Glutamatergic neuron (in vitro differentiated cells): ENCODE measurements around the gene SKP1. TPM values are rescaled to one million over a fixed set of nuclear protein-coding genes. Genes with fewer than 3 reads are reported as not detected.

Experiments
- DNase-seq: peaks from one replicate; pipeline ENCODE4 v3.0.0; 2022
- H3K27ac Mint-ChIP-seq: one replicate; pipeline ENCODE4 v1.8.0; 2020; ENCODE audit warnings: mild to moderate bottlenecking, mixed read lengths, inconsistent platforms; ENCODE audit not compliant: unreplicated experiment
- H3K27me3 Mint-ChIP-seq: one replicate; pipeline ENCODE4 v1.8.0; 2020; ENCODE audit warnings: mild to moderate bottlenecking, moderate library complexity, mixed read lengths, inconsistent platforms; ENCODE audit not compliant: unreplicated experiment
- H3K36me3 Mint-ChIP-seq: one replicate; pipeline ENCODE4 v1.8.0; 2020; ENCODE audit warnings: mild to moderate bottlenecking, mixed read lengths, inconsistent platforms; ENCODE audit not compliant: unreplicated experiment
- H3K4me1 Mint-ChIP-seq: one replicate; pipeline ENCODE4 v1.8.0; 2020; ENCODE audit warnings: mild to moderate bottlenecking, low read depth, mixed read lengths, inconsistent platforms; ENCODE audit not compliant: unreplicated experiment
- H3K4me3 Mint-ChIP-seq: one replicate; pipeline ENCODE4 v1.8.0; 2020; ENCODE audit warnings: mild to moderate bottlenecking, mixed read lengths, inconsistent platforms; ENCODE audit not compliant: unreplicated experiment
- H3K9me3 Mint-ChIP-seq: one replicate; pipeline ENCODE4 v1.8.0; 2020; ENCODE audit warnings: mild to moderate bottlenecking, moderate library complexity, mixed read lengths, inconsistent platforms; ENCODE audit not compliant: unreplicated experiment
- CTCF ChIP-seq: fragments of 200-600 bp; sonication (generic); IDR thresholded peaks from one replicate; pipeline ENCODE4 v1.5.0; 2021; ENCODE audit not compliant: partially characterized antibody, unreplicated experiment
- total RNA-seq: library from RNA; stranded (reverse); fragmentation: NEBNext Ultra II Directional; extraction: Animal tissue kit (Norgen Biotek cat#: 25700); gene quantifications from one replicate; pipeline ENCODE4 v1.2.1, GENCODE V29; 2021; ENCODE audit not compliant: unreplicated experiment

The SKP1 gene
- total RNA-seq, 1 donor from 2014 or later = 345 TPM

GRCh38 chr5:134128648-134128995 lies 48.1 kb downstream of the SKP1 start:
- Mint-ChIP-seq H3K4me3 (no peak overlapping the region), H3K36me3 (no peaks in the 10 kb centered on the region), H3K9me3 (peaks cover 4% of the 10 kb centered on the region), H3K27ac (no peak overlapping the region), H3K4me1 (peaks cover 3% of the 10 kb centered on the region), H3K27me3 (peaks cover 3% of the 10 kb centered on the region)
- no peak for TF ChIP-seq CTCF
- no peak for DNase-seq

DNA sequence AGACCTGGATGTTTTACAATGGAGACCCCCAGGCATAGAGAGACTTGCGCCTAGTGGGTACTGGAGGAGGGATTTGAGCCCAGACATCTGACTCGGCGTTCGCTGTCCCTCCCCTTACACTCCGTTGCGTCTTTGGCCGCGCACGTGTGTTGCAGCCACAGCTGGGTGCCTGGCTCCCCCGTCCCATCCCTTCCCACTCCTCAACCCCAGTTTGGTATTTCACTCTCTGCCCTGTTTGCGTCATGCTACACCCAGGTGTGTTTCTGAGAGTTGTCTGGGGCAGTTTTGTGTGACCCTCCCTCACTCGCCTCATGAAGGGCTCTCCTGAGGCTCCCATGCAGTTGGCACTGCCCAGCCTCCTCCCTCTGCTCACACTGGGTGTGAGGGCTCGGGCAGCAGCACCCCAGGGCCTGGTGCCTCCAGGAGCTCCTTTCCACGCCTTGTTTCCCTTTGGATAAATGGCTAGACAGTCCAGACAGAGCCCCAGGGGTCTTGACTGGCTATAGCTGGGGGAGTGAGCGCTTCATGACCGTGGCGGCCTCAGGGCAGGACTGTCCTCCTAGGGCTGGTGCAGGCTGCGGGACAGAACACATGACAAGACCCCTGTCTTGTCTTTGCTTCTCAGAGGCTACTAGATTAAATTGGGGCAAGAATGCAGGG lies 48.6 kb downstream of the SKP1 start:
- H3K27ac Mint-ChIP-seq = no peak overlapping the region
- no peak for DNase-seq
- H3K27me3 Mint-ChIP-seq = peaks cover 3% of the 10 kb centered on the region
- TF ChIP-seq CTCF = no peak
- H3K4me3 Mint-ChIP-seq = no peak overlapping the region
- peaks cover 3% of the 10 kb centered on the region for H3K4me1 Mint-ChIP-seq
- peaks cover 6% of the 10 kb centered on the region for H3K9me3 Mint-ChIP-seq
- H3K36me3 Mint-ChIP-seq = no peaks in the 10 kb centered on the region

GRCh38 chr5:134127376-134127861 lies 49.3 kb downstream of the SKP1 start:
- Mint-ChIP-seq H3K27ac (no peak overlapping the region), H3K36me3 (no peaks in the 10 kb centered on the region), H3K4me1 (peaks cover 1% of the 10 kb centered on the region), H3K9me3 (peaks cover 6% of the 10 kb centered on the region), H3K27me3 (peaks cover 3% of the 10 kb centered on the region), H3K4me3 (no peak overlapping the region)
- no peak for DNase-seq
- TF ChIP-seq CTCF = no peak

GRCh38 chr5:134125039-134126015 lies 51.4 kb downstream of the SKP1 start:
- DNase-seq = no peak
- H3K36me3 Mint-ChIP-seq = no peaks in the 10 kb centered on the region
- no peak overlapping the region for H3K4me3 Mint-ChIP-seq
- H3K4me1 Mint-ChIP-seq = peaks cover 1% of the 10 kb centered on the region
- no peak for TF ChIP-seq CTCF
- H3K9me3 Mint-ChIP-seq = peaks cover 3% of the 10 kb centered on the region
- H3K27ac Mint-ChIP-seq = no peak overlapping the region
- peaks cover 3% of the 10 kb centered on the region for H3K27me3 Mint-ChIP-seq
